ENCODE data around the gene ANO1.

The ANO1 gene

DNA sequence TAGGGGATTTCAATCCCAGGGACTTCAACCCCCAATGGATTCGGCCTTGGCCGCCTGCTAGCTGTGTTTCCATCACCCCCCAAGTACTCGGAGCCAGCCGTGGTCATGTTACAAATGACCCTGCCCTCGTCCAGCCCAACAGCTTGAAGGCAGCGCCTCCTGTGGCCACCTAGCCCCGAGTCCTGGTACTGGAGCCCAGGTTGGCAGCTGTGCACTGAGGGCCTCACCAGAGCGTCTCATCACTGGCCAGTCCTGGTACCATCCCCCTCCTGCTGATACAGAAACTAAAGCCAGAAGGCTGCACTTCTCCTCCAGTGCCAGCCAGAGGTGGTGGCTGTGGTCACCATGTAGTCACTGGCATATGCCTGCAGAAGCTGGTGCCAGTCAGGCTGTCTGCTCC lies 80.1 kb downstream of the ANO1 start:
- no peak overlapping the region for H3K27ac ChIP-seq (ENCODE audit: low read depth, low read length)
- H3K79me2 ChIP-seq (ENCODE audit: control insufficient read depth, low read length): no peaks in the 10 kb centered on the region
- no peaks in the 10 kb centered on the region for H3F3A ChIP-seq (ENCODE audit: control insufficient read depth, insufficient read depth)
- no peaks in the 10 kb centered on the region for H3K4me1 ChIP-seq (ENCODE audit: control insufficient read depth, low read length)
- TF ChIP-seq CTCF (IDR thresholded peaks at IDR 0.05; ENCODE audit: low read depth, low read length, poor library complexity, severe bottlenecking) (peak; percentile 40), EZH2phosphoT487 (IDR thresholded peaks at IDR 0.05; ENCODE audit: borderline replicate concordance, low read length) (no peak)
- H3K4me2 ChIP-seq (ENCODE audit: low read length): no peak overlapping the region
- no peak overlapping the region for H3K4me3 ChIP-seq (ENCODE audit: low read length)
- H3K9me3 ChIP-seq (ENCODE audit: control insufficient read depth, insufficient read depth, low read length): no peaks in the 10 kb centered on the region
- H4K20me1 ChIP-seq (ENCODE audit: control insufficient read depth, insufficient read depth, low read depth, low read length): no peaks in the 10 kb centered on the region
- H3K36me3 ChIP-seq (ENCODE audit: control insufficient read depth, low read length): no peaks in the 10 kb centered on the region
- no peaks in the 10 kb centered on the region for H3K27me3 ChIP-seq (ENCODE audit: control insufficient read depth, low read length)
- H3K9me2 ChIP-seq (replicated peaks; ENCODE audit: control insufficient read depth, low read length): no peaks in the 10 kb centered on the region

DNA sequence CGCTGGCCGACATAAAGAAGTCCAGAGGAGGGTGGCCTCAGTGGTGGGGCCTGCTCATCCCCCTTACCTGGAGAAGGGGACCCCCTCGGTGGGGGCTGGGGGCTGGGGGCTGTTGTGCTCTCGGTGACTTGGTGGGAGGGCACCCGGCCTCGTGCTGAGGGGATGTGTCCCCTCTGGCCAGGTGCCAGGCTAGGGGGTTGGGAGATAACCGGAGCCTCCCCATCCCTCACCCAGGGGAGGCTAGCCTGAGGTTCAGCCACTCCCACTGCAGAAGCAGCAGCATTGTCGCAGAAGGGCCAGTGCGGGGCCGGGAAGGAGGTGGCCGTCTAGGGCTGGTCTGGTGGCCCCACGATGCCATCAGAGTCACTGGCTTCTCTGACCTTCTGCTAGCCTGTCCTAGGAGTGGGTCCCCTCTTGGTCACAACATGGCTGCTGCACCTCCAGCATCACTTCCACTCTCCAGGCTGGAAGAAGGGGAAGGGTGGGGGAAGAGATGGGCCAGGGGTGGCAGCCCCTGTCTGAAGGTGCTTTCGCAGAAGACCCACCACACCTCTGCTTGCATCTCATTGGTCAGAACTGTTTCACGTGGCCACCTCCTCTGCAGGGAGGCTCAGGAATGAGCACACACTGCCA lies 80.8 kb downstream of the ANO1 start:
- no peak overlapping the region for H3K4me2 ChIP-seq (ENCODE audit: low read length)
- H3K27me3 ChIP-seq (ENCODE audit: control insufficient read depth, low read length): no peaks in the 10 kb centered on the region
- H3F3A ChIP-seq (ENCODE audit: control insufficient read depth, insufficient read depth): no peaks in the 10 kb centered on the region
- H3K4me3 ChIP-seq (ENCODE audit: low read length): no peak overlapping the region
- no peak for TF ChIP-seq CTCF (IDR thresholded peaks at IDR 0.05; ENCODE audit: low read depth, low read length, poor library complexity, severe bottlenecking)
- TF ChIP-seq EZH2phosphoT487 (IDR thresholded peaks at IDR 0.05; ENCODE audit: borderline replicate concordance, low read length): no peak
- H3K9me2 ChIP-seq (replicated peaks; ENCODE audit: control insufficient read depth, low read length): no peaks in the 10 kb centered on the region
- no peaks in the 10 kb centered on the region for H3K79me2 ChIP-seq (ENCODE audit: control insufficient read depth, low read length)
- H3K27ac ChIP-seq (ENCODE audit: low read depth, low read length): no peak overlapping the region
- H3K4me1 ChIP-seq (ENCODE audit: control insufficient read depth, low read length): no peaks in the 10 kb centered on the region
- H4K20me1 ChIP-seq (ENCODE audit: control insufficient read depth, insufficient read depth, low read depth, low read length): no peaks in the 10 kb centered on the region
- no peaks in the 10 kb centered on the region for H3K36me3 ChIP-seq (ENCODE audit: control insufficient read depth, low read length)
- no peaks in the 10 kb centered on the region for H3K9me3 ChIP-seq (ENCODE audit: control insufficient read depth, insufficient read depth, low read length)

GRCh38 chr11:70159627-70160570 lies 81.8 kb downstream of the ANO1 start:
- no peaks in the 10 kb centered on the region for H3K27me3 ChIP-seq (ENCODE audit: control insufficient read depth, low read length)
- H3K4me1 ChIP-seq (ENCODE audit: control insufficient read depth, low read length): no peaks in the 10 kb centered on the region
- H3K36me3 ChIP-seq (ENCODE audit: control insufficient read depth, low read length): no peaks in the 10 kb centered on the region
- no peak overlapping the region for H3K27ac ChIP-seq (ENCODE audit: low read depth, low read length)
- no peaks in the 10 kb centered on the region for H3K9me2 ChIP-seq (replicated peaks; ENCODE audit: control insufficient read depth, low read length)
- no peaks in the 10 kb centered on the region for H3K9me3 ChIP-seq (ENCODE audit: control insufficient read depth, insufficient read depth, low read length)
- no peaks in the 10 kb centered on the region for H3F3A ChIP-seq (ENCODE audit: control insufficient read depth, insufficient read depth)
- no peak for TF ChIP-seq CTCF (IDR thresholded peaks at IDR 0.05; ENCODE audit: low read depth, low read length, poor library complexity, severe bottlenecking)
- no peak for TF ChIP-seq EZH2phosphoT487 (IDR thresholded peaks at IDR 0.05; ENCODE audit: borderline replicate concordance, low read length)
- H3K4me2 ChIP-seq (ENCODE audit: low read length): no peak overlapping the region
- H4K20me1 ChIP-seq (ENCODE audit: control insufficient read depth, insufficient read depth, low read depth, low read length): no peaks in the 10 kb centered on the region
- H3K4me3 ChIP-seq (ENCODE audit: low read length): no peak overlapping the region
- no peaks in the 10 kb centered on the region for H3K79me2 ChIP-seq (ENCODE audit: control insufficient read depth, low read length)
